NCI-H1092 treated with DMSO at 0.1 percent for 48 hours (cell line): ENCODE data around the gene RECK.
"Not testable (repeated sequence)": the region's sequence is repeated elsewhere in the genome, so short reads cannot be mapped to it uniquely, and the experiment has no call there.

Experiments used
- DNase-seq: peaks from one replicate; lab custom pipeline; 2025; lab: John Stamatoyannopoulos, UW

The RECK gene

GRCh38 chr9:36158917-36159316, 122.2 kb downstream of the RECK start:
- no peak for DNase-seq

- DNase-seq = not testable (repeated sequence)
Observed at GRCh38 chr9:36159509-36159908, 122.8 kb downstream of the RECK start.

- DNase-seq = not testable (repeated sequence)
Observed at GRCh38 chr9:36160126-36160525, 123.4 kb downstream of the RECK start.

DNA sequence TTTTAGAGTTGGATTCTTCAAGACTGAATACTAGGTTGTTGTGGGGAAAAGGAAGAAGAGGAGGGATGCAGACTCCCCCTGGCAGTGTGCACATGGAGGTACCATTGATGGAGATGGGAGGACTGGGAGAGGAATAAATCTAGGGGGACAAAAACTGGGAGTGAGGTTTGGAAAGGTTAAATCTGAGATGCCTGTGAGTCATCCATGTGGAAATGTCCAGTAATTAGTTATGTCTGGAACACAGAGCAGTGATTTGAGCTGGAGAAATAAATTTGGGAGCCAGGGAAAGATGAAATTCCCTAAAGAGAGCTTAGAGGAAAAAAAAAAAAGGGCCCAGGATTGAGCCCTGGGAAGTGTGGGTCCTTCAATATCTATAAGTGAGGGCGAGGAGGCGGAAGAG, 124.5 kb downstream of the RECK start:
- no peak for DNase-seq

DNA sequence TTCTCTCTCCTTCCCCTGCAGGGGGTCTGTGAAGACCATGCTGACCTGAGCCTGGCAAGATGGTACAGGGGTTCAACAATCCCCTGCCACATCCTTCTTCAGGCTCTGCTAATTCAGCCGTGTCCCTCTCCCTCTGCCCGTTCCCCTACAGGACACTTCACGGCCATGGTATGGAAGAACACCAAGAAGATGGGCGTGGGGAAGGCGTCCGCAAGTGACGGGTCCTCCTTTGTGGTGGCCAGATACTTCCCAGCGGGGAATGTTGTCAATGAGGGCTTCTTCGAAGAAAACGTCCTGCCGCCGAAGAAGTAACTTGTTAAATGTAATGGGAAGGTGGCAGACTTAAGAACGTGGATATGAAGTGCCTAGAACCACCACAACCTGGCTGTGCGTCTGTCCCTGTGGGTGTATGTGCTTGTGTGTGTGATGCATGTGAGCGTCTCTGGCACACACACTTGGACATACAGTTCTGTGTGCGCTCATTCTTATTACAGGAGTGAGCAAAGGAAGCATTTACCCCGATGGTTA, 125.6 kb downstream of the RECK start:
- DNase-seq = no peak

- DNase-seq = no peak
Observed at GRCh38 chr9:36163049-36163785, 126.5 kb downstream of the RECK start.

GRCh38 chr9:36163786-36164170, 127.1 kb downstream of the RECK start:
- DNase-seq = no peak

GRCh38 chr9:36164372-36164771, 127.7 kb downstream of the RECK start:
- no peak for DNase-seq

DNA sequence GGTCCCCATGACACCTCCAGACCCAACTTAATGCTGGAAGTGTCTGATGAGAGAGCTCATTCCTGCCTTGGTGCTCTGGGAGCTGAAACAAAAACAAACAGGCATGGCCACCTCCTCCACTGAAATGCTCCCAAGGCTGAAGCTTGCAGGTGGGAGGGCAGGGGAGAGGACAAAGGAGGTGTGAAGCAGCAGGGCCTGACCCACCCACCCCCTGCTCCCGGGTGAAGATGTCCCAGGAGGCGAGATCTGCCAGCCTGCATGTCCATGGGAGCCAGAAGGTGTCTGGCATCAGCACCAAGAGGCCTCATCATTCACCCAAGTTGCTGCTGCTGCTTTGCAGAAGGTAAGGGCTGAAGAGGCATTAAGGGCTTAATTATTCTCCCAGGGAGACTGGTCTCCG, 128.3 kb downstream of the RECK start:
- no peak for DNase-seq

DNA sequence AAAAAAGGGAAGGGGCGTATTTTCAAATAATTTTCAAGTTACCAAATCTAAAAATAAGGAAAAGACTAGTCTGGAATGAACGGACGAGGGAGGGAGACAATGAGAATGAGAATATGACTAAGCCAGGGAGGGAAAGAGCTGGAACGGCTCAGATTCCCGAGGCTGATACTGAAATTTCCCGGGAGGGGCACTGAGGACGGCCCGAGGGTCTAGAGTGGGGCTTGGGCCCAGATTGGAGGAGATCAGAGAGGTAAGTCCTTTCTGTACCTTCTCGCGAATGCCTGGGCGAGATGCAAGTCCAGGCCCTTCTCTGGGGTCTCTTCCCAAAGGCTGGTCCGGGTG, 129.1 kb downstream of the RECK start:
- no peak for DNase-seq

DNA sequence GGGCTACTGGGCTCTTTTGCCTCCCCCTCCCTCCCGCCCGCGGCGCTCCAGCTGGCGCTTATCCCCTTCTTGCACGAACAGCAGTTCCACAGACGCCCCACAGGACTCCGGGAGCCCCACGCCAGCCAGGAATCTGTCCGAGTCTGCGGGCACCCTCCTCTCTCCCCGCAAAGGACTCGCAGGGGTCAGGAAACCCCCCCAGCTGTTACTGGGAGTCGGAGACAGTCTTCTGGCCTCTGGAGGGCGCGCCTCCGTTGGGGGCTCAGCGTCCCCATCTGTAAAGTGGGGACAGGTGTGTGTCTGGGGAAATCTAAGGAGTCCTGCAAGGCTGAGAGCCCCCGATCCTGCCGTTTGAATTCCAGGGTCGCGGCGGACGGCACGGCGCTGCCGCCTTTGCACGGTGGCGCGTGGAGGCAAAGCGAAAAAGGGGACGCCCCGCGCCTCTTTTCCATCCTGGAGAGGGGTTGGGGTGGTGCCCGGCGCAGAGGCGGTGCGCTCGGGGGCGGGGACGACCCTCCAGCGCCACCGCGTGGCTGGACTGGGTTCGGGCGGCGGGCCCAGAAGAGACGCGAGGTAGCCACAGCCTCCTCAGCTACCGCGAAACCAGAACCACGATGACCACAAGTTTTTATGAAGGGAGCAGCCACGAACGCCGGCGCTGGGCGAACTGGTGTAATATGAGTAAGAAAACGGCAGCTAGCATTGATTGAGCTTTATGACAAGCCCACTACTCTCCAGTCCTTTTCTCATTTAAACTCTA, 129.6 kb downstream of the RECK start:
- peak; percentile 75 for DNase-seq

- no peak for DNase-seq
Observed at GRCh38 chr9:36169166-36169565, 132.5 kb downstream of the RECK start, which contains the start of gene CCIN. Gene CCIN, plus strand, starts transcription at chr9:36169388. Its CDS starts 115 bp downstream, at chr9:36169503.

DNA sequence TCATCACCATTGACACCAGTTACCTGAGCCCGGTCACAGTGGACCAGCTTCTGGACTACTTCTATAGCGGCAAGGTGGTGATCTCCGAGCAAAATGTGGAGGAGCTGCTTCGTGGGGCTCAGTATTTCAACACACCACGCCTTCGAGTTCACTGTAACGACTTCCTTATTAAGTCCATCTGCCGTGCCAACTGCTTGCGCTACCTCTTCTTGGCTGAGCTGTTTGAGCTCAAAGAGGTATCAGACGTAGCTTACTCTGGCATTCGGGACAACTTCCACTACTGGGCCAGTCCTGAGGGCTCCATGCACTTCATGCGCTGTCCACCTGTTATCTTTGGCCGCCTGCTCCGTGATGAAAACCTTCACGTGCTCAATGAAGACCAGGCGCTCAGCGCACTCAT, 133.0 kb downstream of the RECK start:
- DNase-seq = no peak

DNA sequence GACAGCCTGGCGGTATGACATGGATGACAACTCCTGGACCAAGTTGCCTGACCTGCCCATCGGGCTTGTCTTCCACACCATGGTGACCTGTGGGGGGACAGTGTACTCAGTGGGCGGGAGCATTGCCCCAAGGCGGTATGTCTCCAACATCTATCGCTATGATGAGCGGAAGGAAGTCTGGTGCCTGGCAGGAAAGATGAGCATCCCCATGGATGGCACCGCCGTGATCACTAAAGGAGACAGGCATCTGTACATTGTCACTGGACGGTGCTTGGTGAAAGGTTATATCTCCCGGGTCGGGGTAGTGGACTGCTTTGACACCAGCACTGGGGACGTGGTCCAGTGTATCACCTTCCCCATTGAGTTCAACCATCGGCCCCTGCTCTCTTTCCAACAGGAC, 133.8 kb downstream of the RECK start:
- no peak for DNase-seq

GRCh38 chr9:36173861-36174260, 137.1 kb downstream of the RECK start:
- no peak for DNase-seq
